Measurements from ENCODE around the gene PLA1A. TPM values are rescaled to one million over a fixed set of nuclear protein-coding genes. Genes with fewer than 3 reads are reported as not detected.

The PLA1A gene
- total and polyA plus RNA-seq, 2 donors (not counting 3 experiments of a cell fraction or from before 2014, with no cell fraction given) = 0.07 TPM; not detected in 1

- Histone ChIP-seq H4K20me1 (replicated peaks; ENCODE audit: control insufficient read depth, extremely low read depth, insufficient read depth, low read length) (no peaks in the 10 kb centered on the region), H3K4me3 (replicated peaks in 1 of 3; ENCODE audit: insufficient read depth in 1 of 3, low read depth in 1 of 3, low read length in 3 of 3) (no peak overlapping the region), H3K27ac (ENCODE audit: insufficient read depth, low read depth, low read length) (no peak overlapping the region), H3K36me3 (ENCODE audit: control insufficient read depth in 2 of 2, extremely low read depth in 1 of 2, insufficient read depth in 2 of 2, low read length in 2 of 2) (no peaks in the 10 kb centered on the region), H2AFZ (ENCODE audit: low read depth, low read length) (no peak overlapping the region), H3K79me2 (ENCODE audit: control insufficient read depth, insufficient read depth, low read length) (no peaks in the 10 kb centered on the region), H3K9ac (replicated peaks; ENCODE audit: extremely low read depth, insufficient read depth, low read length) (no peak overlapping the region), H3K4me1 (ENCODE audit: control insufficient read depth, extremely low read depth, insufficient read depth, low read length) (peaks cover 4% of the 10 kb centered on the region), H3K4me2 (ENCODE audit: insufficient read depth, low read length) (no peak overlapping the region), H3K9me3 (replicated peaks; ENCODE audit: control insufficient read depth, insufficient read depth, low read length) (no peaks in the 10 kb centered on the region), H3K9me1 (replicated peaks; ENCODE audit: control insufficient read depth, extremely low read depth, insufficient read depth, low read length) (no peaks in the 10 kb centered on the region), H3K27me3 (ENCODE audit: control insufficient read depth in 2 of 2, insufficient read depth in 2 of 2, low read length in 2 of 2) (no peaks in the 10 kb centered on the region)
- no peak for FAIRE-seq
- BruUV-seq (replicated peaks) = no TSS peak
- dilution Hi-C loops (cut with MboI; ENCODE audit: extremely low pct_ligation_motif_present, low sequenced_read_pairs) (no loop called here), intact Hi-C loops (cut with micrococcal nuclease) (no loop called here)
- POLR2A ChIA-PET = no interaction called here
- CTCF ChIA-PET = no interaction called here
- TF ChIP-seq EZH2 (IDR thresholded peaks at IDR 0.05; ENCODE audit: borderline replicate concordance, low read depth, low read length, severe bottlenecking) = no peak
- TF ChIP-seq JUN (IDR thresholded peaks at IDR 0.05; ENCODE audit: borderline replicate concordance, insufficient read depth, insufficient read length, low read depth) = no peak
- no peak for TF ChIP-seq CTCF (IDR thresholded peaks at IDR 0.05; ENCODE audit: extremely low read depth in 1 of 2, insufficient read depth in 1 of 2, low read depth in 1 of 2, low read length in 2 of 2)
- TF ChIP-seq MYC (IDR thresholded peaks at IDR 0.05; ENCODE audit: low read depth, low read length) = no peak
- no peak for TF ChIP-seq GATA2 (IDR thresholded peaks at IDR 0.05; ENCODE audit: insufficient read depth, insufficient read length, low read depth, low read length)
- no peak for TF ChIP-seq MAX (IDR thresholded peaks at IDR 0.05; ENCODE audit: insufficient read depth, insufficient read length)
- no peak for TF ChIP-seq POLR2A (IDR thresholded peaks at IDR 0.05; ENCODE audit: low read depth, low read length)
- no peak for DNase-seq (ENCODE audit: low read depth, low spot score)
These were observed 48.1 kb downstream of the PLA1A start for GRCh38 chr3:119645813-119646212.

Data from endothelial cell of umbilical vein (primary cell).